Retina (tissue), 1 donor: ENCODE results near the gene LRRC2.
"Not testable (repeated sequence)": the region's sequence is repeated elsewhere in the genome, so short reads cannot be mapped to it uniquely, and the experiment has no call there.

ENCODE experiments used
- DNase-seq: peaks from one replicate; pipeline ENCODE4 v3.0.0-alpha.2; 2016

LRRC2 gene

GRCh38 chr3:46522201-46522600 lies 43.9 kb downstream of the LRRC2 start:
- not testable (repeated sequence) for DNase-seq

DNA sequence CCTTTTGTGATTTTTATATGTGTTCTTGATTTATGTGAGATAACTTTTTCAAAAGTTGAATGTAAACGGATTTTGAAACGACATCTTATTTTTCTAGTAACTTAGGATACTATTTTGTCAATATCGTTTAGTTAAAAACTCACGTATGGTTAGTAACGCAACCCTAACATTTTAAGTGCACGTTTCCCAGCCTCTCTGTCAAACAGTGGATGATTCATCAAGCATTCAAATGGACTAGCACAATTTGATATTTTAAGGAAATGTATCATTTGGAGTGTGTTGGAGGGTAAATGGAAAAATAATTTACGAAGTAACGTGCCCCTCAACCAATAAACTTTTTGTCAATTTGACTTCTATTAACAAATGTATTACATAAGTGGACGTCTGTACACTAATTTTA lies 45.0 kb downstream of the LRRC2 start:
- no peak for DNase-seq

DNA sequence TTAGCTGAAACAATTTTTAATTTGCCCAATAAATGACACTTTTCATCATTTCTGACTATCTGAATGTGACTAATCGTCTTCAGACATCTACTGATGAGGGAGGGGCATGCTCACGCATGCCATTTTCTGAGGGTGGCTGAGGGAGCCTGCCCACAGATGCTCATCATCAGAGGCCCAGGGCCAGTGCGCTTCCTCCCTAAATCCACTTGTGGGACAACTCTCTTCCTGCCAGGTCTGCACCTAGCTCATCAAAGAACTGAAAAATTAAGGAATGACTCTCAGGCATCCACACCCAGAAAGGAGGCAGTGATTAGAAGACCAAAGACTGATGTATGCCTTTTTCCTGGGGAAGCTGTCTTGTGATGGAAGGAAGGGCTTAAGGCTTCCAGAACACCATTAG lies 45.6 kb downstream of the LRRC2 start:
- DNase-seq: no peak

DNA sequence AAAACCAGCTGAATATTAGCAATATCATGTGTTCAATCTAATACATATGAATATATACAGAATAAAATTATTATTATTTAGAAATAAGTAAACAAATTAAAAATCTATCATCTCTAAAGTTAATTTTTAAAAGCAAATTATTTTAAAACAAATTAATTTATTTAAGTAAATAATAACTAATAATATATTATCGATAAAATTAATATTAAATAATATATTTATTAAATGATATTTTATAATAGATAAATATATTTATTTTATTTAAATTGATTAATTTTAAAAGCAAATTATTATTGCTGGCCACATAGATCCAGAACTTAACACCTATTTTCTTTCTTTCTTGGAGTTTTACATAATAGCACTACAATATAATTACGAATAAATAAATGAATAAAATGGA lies 46.1 kb downstream of the LRRC2 start:
- DNase-seq: no peak

- no peak for DNase-seq
These were observed 48.3 kb downstream of the LRRC2 start for GRCh38 chr3:46517784-46518181.

DNA sequence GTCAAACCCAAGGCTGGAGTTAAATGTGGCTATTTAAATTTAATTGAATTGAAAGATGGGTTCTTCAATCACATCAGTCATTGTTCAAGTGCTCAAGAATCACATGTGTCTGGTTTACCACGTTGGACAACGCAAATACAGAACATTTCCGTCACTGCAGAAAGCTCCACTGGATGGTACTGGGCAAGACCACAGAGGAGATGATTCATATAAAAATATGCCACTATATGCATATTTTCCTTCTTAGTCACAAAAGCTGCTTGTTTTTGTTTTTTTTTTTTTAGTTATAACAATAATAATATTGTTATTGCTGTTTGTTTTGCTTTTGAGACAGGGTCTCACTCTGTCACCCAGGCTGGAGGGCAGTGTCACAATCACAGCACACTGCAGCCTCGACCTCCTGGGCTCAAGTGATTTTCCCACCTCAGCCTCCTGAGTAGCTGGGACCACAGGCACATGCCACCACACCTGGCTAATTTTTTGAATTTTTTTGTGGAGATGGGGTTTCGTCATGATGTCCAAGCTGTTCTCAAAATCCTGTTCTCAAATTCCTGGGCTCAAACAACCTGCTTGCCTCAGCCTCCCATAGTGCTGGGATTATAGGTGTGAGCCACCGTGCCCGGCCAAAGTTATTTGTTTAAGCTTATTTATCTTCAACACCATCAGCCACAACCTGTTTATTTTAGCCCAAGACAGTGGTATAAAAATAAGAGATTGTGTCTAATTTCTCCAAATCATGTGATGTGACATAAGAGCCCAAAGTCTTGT lies 48.9 kb downstream of the LRRC2 start:
- no peak for DNase-seq

GRCh38 chr3:46516521-46516920 lies 49.6 kb downstream of the LRRC2 start:
- no peak for DNase-seq

GRCh38 chr3:46512191-46512749 lies 53.8 kb downstream of the LRRC2 start:
- no peak for DNase-seq

DNA sequence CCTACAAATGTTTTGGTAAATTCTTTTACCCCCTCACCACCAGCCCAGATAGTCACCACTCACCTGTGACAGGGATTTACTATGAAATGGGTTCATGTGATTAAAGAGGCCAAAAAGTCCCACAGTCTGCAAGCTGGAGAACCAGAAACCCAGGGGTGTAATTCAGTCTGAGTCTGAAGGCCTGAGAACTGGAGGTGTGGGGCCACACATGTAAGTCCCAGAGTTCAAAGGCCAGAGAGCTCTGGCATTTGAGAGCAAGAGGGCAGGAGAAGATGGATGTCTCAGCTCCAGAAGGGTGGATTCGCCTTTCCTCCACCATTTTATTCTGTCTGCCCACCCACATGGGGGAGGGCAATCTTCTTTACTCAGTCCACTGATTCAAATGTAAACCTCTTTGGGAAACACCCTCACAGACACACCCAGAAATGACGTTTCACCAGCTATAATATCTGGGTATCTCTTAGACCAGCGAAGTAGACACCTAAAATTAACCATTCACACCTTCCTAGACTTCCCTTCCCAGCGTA lies 56.4 kb downstream of the LRRC2 start:
- DNase-seq: no peak

DNA sequence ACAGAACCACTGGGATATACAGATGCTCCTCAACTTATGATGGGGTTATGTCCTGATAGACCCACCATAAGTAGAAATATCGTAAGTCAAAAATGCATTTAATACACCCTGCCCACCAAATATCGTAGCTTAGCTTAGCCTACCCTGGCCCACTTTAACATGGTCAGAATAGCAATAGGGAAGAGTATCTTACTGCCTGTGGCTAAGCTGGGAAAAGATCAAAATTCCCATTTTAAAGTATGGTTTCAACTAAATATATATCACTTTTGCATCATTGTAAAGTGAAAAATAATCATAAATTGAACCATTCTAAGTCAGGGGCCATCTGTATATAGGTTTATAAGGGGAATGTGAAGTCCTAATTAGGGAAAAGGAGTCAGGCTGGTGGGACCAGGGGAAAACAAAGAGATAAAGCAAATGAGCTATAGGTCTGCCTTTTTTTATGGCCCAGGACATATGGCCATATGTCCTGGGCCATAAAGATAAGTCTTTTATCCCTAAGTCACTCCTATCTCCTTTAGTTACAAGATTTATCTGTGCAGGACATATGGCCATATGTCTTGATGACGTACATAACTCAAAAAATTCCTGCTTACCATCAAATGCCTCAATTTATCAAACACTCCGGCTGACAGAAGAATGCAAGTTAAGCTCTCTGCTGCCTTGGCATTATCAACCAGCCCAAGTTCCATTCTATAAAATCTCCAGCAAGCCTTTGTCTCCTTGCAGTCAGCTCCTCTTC lies 57.1 kb downstream of the LRRC2 start:
- no peak for DNase-seq

GRCh38 chr3:46506526-46506925 lies 59.6 kb downstream of the LRRC2 start:
- DNase-seq: no peak

GRCh38 chr3:46505953-46506352 lies 60.1 kb downstream of the LRRC2 start:
- no peak for DNase-seq

GRCh38 chr3:46504789-46505188 lies 61.3 kb downstream of the LRRC2 start:
- DNase-seq: no peak

GRCh38 chr3:46503200-46503874 lies 62.8 kb downstream of the LRRC2 start:
- DNase-seq: no peak

- DNase-seq: no peak
These were observed 64.4 kb downstream of the LRRC2 start for GRCh38 chr3:46501702-46502101.

- DNase-seq: no peak
These were observed 65.2 kb downstream of the LRRC2 start for GRCh38 chr3:46500656-46501635.

GRCh38 chr3:46498916-46499519 lies 67.1 kb downstream of the LRRC2 start:
- DNase-seq: no peak

GRCh38 chr3:46497556-46498265 lies 68.4 kb downstream of the LRRC2 start, which contains the start of gene RTP3:
Gene RTP3 (plus strand): TSS chr3:46497976. CDS start chr3:46498063, 87 bp downstream.
- no peak for DNase-seq

DNA sequence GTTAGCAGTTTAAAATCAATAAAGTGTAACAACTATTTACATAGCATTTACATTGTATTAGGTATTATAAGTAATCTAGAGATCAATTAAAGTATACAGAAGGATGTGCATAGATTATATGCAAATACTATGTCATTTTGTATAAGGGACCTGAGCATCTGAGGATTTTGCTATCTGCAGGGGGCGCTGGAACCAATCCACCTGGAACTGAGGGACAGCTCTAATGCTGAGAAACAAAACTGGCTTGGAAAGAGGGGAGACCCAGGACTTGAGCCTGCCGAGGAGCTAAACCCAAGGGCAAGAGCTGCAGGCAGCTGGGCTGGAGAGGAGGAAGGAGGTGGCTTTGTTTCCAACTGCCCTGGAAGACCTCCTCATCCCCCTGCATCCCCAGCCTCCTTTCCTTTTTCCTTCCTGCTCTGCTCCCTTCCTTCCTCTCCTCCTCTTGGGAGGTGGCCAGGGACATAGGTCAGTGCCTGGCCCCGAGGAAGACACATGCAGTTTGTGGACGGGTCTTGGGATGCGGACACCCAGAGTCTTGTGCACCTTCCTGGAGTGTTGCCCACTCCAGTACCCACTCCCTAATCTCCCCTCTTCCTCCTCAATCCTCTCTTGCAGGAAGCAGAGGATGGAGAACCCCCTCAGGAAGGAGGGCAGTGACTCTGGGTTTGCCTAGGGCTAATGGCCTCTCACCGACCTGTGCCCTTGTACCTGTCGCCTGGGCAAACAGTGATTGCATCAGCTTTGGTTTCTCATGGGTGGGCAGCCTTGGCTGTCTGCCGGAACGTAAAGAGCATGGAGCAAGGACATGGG lies 69.2 kb downstream of the LRRC2 start:
- DNase-seq: no peak

- DNase-seq: no peak
These were observed 70.1 kb downstream of the LRRC2 start for GRCh38 chr3:46495901-46496456.
